ENCODE data around the gene MIA3. TPM values are rescaled to one million over a fixed set of nuclear protein-coding genes. Genes with fewer than 3 reads are reported as not detected.
A peak's percentile ranks its signal among the peaks of the same experiment; 100 is the strongest.

Gene MIA3
- total and polyA plus RNA-seq, 9 of the 15 experiments (the other 6 are each of a cell fraction or from before 2014, with no cell fraction given): 21.6 to 89.4 (median 40.8) TPM

GRCh38 chr1:222617367-222617951 is 438 bp upstream of the MIA3 start (continued):
- no peak for TF ChIP-seq MNT (conservative IDR thresholded peaks at IDR 0.05)
- TF ChIP-seq THRB (CRISPR knock-in tag; conservative IDR thresholded peaks at IDR 0.05): no peak
- no peak for TF ChIP-seq JUN (IDR thresholded peaks at IDR 0.05; ENCODE audit: borderline replicate concordance, low read depth, low read length)
- no peak for TF ChIP-seq JUN (CRISPR knock-in tag; IDR thresholded peaks at IDR 0.05; ENCODE audit: borderline replicate concordance)
- TF ChIP-seq, protein P1, sequence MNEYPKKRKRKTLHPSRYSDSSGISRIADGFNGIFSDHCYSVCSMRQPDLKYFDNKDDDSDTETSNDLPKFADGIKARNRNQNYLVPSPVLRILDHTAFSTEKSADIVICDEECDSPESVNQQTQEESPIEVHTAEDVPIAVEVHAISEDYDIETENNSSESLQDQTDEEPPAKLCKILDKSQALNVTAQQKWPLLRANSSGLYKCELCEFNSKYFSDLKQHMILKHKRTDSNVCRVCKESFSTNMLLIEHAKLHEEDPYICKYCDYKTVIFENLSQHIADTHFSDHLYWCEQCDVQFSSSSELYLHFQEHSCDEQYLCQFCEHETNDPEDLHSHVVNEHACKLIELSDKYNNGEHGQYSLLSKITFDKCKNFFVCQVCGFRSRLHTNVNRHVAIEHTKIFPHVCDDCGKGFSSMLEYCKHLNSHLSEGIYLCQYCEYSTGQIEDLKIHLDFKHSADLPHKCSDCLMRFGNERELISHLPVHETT (CRISPR knock-in tag; conservative IDR thresholded peaks at IDR 0.05 in 1 of 2, IDR thresholded peaks at IDR 0.05 in 1 of 2): no peak; a peak in 1 of 4 replicates
- TF ChIP-seq, protein P2, sequence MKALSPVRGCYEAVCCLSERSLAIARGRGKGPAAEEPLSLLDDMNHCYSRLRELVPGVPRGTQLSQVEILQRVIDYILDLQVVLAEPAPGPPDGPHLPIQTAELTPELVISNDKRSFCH (CRISPR knock-in tag; IDR thresholded peaks at IDR 0.05): no peak
- TF ChIP-seq, protein P2 (tag; IDR thresholded peaks at IDR 0.05): no peak
- TF ChIP-seq ARID1B (IDR thresholded peaks at IDR 0.05): 0 out of 2 replicates have a peak, but pooled peaks have one; percentile 8
- TF ChIP-seq, protein P3, sequence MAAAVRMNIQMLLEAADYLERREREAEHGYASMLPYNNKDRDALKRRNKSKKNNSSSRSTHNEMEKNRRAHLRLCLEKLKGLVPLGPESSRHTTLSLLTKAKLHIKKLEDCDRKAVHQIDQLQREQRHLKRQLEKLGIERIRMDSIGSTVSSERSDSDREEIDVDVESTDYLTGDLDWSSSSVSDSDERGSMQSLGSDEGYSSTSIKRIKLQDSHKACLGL (CRISPR knock-in tag; IDR thresholded peaks at IDR 0.05; ENCODE audit: borderline replicate concordance, poor library complexity, severe bottlenecking): no peak
- no peak for TF ChIP-seq CBX1 (IDR thresholded peaks at IDR 0.05; ENCODE audit: low read depth)
